Measurements from ENCODE around the gene PLEKHA5. TPM values are rescaled to one million over a fixed set of nuclear protein-coding genes. Genes with fewer than 3 reads are reported as not detected.

PLEKHA5 gene
- total and polyA plus RNA-seq, 7 donors = 0.52 to 3.3 (median 0.80) TPM

- intact Hi-C loops (cut with DNase I) = no loop called here
- H3K36me3 ChIP-seq (ENCODE audit: insufficient read depth in 1 of 2, low read depth in 1 of 2) = no peaks in the 10 kb centered on the region
- H3K4me3 ChIP-seq = no peak overlapping the region
- H3K27ac ChIP-seq = no peak overlapping the region
- WGBS, 3 donors = 82 to 84% (median 82%) methylated on average over 8 of the region's 8 CpGs
- no peaks in the 10 kb centered on the region for H3K9me3 ChIP-seq
- TF ChIP-seq CTCF (IDR thresholded peaks at IDR 0.05) = no peak
- no peak for DNase-seq
- H3K27me3 ChIP-seq (ENCODE audit: insufficient read depth in 3 of 3, low read length in 2 of 3) = no peaks in the 10 kb centered on the region
- ATAC-seq = no peak
- H3K4me1 ChIP-seq = no peaks in the 10 kb centered on the region
These were observed 33.6 kb upstream of the PLEKHA5 start for GRCh38 chr12:19095756-19096480.

GRCh38 chr12:19105463-19105862 is 24.1 kb upstream of the PLEKHA5 start:
- no peaks in the 10 kb centered on the region for H3K36me3 ChIP-seq (ENCODE audit: insufficient read depth in 1 of 2, low read depth in 1 of 2)
- no peaks in the 10 kb centered on the region for H3K9me3 ChIP-seq
- H3K4me3 ChIP-seq = no peak overlapping the region
- H3K4me1 ChIP-seq = no peaks in the 10 kb centered on the region
- ATAC-seq (no peak), DNase-seq (no peak)
- no peak for TF ChIP-seq CTCF (IDR thresholded peaks at IDR 0.05)
- intact Hi-C loops (cut with DNase I) = no loop called here
- 81 to 87% (median 82%) methylated on average over 3 of the region's 3 CpGs for WGBS, 3 donors
- no peaks in the 10 kb centered on the region for H3K27me3 ChIP-seq (ENCODE audit: insufficient read depth in 3 of 3, low read length in 2 of 3)
- H3K27ac ChIP-seq = no peak overlapping the region

- no peaks in the 10 kb centered on the region for H3K27me3 ChIP-seq (ENCODE audit: insufficient read depth in 3 of 3, low read length in 2 of 3)
- no peak overlapping the region for H3K4me3 ChIP-seq
- ATAC-seq = no peak
- H3K36me3 ChIP-seq (ENCODE audit: insufficient read depth in 1 of 2, low read depth in 1 of 2) = no peaks in the 10 kb centered on the region
- no peaks in the 10 kb centered on the region for H3K4me1 ChIP-seq
- no peak overlapping the region for H3K27ac ChIP-seq
- WGBS, 3 donors = 96 to 98% (median 96%) methylated on average over 24 of the region's 24 CpGs
- H3K9me3 ChIP-seq = no peaks in the 10 kb centered on the region
- TF ChIP-seq CTCF (IDR thresholded peaks at IDR 0.05) = no peak
- intact Hi-C loops (cut with DNase I) = no loop called here
- no peak for DNase-seq
These were observed 21.8 kb upstream of the PLEKHA5 start for GRCh38 chr12:19107750-19108149.

- DNase-seq = no peak
- ATAC-seq = no peak
- Histone ChIP-seq H3K27me3 (ENCODE audit: insufficient read depth in 3 of 3, low read length in 2 of 3) (no peaks in the 10 kb centered on the region), H3K4me1 (no peaks in the 10 kb centered on the region), H3K4me3 (no peak overlapping the region), H3K9me3 (no peaks in the 10 kb centered on the region), H3K27ac (no peak overlapping the region), H3K36me3 (ENCODE audit: insufficient read depth in 1 of 2, low read depth in 1 of 2) (no peaks in the 10 kb centered on the region)
- no peak for TF ChIP-seq CTCF (IDR thresholded peaks at IDR 0.05)
- intact Hi-C loops (cut with DNase I) = no loop called here
- 74 to 79% (median 75%) methylated on average over 3 of the region's 3 CpGs for WGBS, 3 donors
These were observed 19.2 kb upstream of the PLEKHA5 start for GRCh38 chr12:19110221-19110940.
